ENCODE measurements around the gene KCNQ2. TPM values are rescaled to one million over a fixed set of nuclear protein-coding genes. Genes with fewer than 3 reads are reported as not detected.

The KCNQ2 gene
- total RNA-seq, 1 donor from 2014 or later: not detected

DNA sequence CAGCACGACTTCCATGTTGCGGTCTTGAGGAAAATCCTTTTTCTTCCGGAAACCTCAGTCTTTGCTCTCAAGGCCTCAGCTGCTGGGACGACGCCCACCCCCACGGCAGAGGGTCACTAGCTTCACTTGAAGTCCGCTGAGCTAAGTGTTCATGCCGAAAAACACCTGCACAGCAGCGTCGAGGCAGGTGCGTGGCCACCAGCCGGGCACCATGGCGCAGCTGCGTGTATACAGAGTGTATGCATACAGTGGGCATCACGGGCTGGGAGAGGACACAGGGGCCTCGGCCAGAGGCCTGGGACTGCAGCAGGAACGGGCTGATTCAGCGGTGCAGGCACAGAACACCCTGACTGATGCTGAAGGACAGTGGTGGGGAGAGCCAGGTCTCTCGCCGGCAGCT is 20.1 kb downstream of the KCNQ2 start:
- Histone ChIP-seq H3K4me3 (ENCODE audit: low read depth, low read length) (no peak overlapping the region), H3K27me3 (ENCODE audit: control insufficient read depth, insufficient read depth, low read length) (no peaks in the 10 kb centered on the region), H3K36me3 (ENCODE audit: control insufficient read depth, insufficient read depth, low read length) (no peaks in the 10 kb centered on the region)
- TF ChIP-seq, protein P1, sequence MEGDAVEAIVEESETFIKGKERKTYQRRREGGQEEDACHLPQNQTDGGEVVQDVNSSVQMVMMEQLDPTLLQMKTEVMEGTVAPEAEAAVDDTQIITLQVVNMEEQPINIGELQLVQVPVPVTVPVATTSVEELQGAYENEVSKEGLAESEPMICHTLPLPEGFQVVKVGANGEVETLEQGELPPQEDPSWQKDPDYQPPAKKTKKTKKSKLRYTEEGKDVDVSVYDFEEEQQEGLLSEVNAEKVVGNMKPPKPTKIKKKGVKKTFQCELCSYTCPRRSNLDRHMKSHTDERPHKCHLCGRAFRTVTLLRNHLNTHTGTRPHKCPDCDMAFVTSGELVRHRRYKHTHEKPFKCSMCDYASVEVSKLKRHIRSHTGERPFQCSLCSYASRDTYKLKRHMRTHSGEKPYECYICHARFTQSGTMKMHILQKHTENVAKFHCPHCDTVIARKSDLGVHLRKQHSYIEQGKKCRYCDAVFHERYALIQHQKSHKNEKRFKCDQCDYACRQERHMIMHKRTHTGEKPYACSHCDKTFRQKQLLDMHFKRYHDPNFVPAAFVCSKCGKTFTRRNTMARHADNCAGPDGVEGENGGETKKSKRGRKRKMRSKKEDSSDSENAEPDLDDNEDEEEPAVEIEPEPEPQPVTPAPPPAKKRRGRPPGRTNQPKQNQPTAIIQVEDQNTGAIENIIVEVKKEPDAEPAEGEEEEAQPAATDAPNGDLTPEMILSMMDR (IDR thresholded peaks at IDR 0.05; ENCODE audit: insufficient read depth, low read length, severe bottlenecking): no peak
- FAIRE-seq (no peak), DNase-seq (ENCODE audit: low read depth) (no peak)

DNA sequence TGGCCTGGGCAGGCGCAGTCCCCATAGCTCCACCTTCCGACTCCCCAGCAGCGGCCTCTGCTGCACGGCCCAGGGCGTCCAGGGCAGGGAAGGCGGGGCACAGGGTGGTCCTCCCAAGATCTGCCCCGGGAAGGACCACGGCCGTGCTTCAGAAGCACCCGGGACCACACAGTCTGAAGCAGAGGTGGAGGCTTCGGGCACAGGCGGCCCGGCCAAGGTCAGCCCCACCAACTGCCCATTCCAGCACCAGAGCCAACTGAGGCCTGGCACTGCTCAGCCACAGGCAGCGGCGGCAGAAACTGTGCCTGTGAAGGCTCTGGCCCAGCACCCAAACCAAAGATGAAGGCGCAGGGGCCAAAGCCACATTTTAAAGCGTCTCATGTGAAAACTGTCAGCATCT is 20.6 kb downstream of the KCNQ2 start:
- no peak for FAIRE-seq
- TF ChIP-seq, protein P1 (IDR thresholded peaks at IDR 0.05; ENCODE audit: insufficient read depth, low read length, severe bottlenecking): no peak
- DNase-seq (ENCODE audit: low read depth): no peak
- no peak overlapping the region for H3K4me3 ChIP-seq (ENCODE audit: low read depth, low read length)
- H3K27me3 ChIP-seq (ENCODE audit: control insufficient read depth, insufficient read depth, low read length): no peaks in the 10 kb centered on the region
- H3K36me3 ChIP-seq (ENCODE audit: control insufficient read depth, insufficient read depth, low read length): no peaks in the 10 kb centered on the region

DNA sequence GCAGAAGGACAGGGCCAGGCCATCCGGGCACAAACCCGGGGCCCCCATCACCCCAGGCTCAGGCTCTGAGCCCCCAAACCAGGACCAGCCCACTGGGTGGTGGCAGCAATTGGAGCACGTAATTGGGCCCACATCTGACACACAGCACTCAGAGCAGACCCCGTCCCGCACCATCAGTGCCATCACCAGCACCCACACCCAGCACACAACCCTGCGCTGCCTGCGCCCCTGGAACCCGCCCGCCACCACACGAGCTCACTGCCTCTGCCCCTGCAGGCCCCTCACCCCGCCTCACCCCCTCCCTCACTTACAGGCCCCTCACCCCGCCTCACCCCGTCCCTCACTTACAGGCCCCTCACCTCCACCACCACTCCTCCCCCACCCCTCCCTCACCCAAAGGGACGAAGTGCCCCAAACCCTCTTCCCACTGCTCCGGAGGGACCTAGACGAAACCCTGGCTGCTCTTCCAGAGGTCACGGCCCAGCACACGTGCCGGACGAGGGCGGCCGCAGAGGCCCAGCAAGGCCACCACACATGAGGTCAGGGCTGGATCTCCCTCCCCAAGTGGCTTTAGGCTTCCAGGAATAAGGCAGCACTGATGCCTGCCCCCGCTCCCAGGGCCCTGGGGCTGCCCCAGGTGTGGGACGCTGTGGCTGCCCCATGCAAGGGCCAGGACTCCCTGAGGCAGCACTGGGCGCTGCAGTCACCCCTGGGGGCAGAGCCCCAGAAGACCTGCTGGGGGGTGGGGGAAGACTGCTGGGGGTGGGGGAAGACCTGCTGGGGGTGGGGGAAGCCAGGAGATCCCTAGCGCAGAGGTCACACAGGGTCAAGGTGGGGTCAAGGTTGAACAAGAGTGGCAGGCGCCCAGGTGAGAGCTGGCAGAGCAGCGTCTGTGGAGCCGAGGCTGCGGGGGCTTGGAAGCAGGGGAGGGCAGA is 22.4 kb downstream of the KCNQ2 start:
- FAIRE-seq (no peak), DNase-seq (ENCODE audit: low read depth) (no peak)
- Histone ChIP-seq H3K36me3 (ENCODE audit: control insufficient read depth, insufficient read depth, low read length) (no peaks in the 10 kb centered on the region), H3K4me3 (ENCODE audit: low read depth, low read length) (no peak overlapping the region), H3K27me3 (ENCODE audit: control insufficient read depth, insufficient read depth, low read length) (no peaks in the 10 kb centered on the region)
- TF ChIP-seq, protein P1 (IDR thresholded peaks at IDR 0.05; ENCODE audit: insufficient read depth, low read length, severe bottlenecking): no peak

DNA sequence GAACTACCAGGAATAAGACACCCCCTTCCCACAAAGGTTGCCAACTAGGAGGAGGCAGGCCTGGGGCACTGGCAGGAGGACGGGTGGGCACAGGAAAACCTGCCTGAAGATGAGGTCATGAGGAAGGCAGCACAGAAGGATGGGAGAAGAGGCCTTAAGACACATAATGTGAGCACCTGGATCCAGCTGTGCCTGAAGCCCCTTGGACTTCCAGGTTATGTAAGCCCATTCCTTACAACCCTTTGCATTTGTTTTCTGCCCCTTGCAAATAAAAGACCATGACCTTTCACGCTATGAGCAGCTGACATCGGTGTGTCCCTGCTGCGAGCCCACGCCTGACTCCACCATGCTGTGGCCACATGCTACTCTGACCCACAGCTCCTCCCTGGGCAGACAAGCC is 23.4 kb downstream of the KCNQ2 start:
- FAIRE-seq: peak; percentile 23
- Histone ChIP-seq H3K36me3 (ENCODE audit: control insufficient read depth, insufficient read depth, low read length) (no peaks in the 10 kb centered on the region), H3K4me3 (ENCODE audit: low read depth, low read length) (no peak overlapping the region), H3K27me3 (ENCODE audit: control insufficient read depth, insufficient read depth, low read length) (no peaks in the 10 kb centered on the region)
- TF ChIP-seq, protein P1 (IDR thresholded peaks at IDR 0.05; ENCODE audit: insufficient read depth, low read length, severe bottlenecking): no peak
- DNase-seq (ENCODE audit: low read depth): no peak

DNA sequence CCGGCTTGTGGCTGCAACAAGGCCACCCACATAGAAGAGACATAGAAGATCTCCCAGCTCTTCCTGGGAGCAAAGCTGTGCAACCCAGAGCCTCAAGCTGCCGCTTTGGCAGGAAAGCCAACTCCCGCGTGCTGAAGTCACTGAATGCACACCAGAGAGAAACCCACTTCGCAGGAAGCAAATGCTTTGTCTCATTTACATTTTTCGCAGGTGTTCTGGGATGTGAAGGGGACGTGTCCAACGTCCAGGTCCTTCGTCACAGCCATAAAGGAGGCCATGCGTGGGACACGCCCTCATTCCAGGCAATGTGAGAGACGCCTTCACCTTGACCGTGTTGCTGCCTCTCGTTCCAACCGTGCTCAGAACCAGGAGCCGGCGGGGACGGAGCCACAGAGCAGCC is 24.4 kb downstream of the KCNQ2 start:
- TF ChIP-seq, protein P1 (IDR thresholded peaks at IDR 0.05; ENCODE audit: insufficient read depth, low read length, severe bottlenecking): no peak
- no peak for DNase-seq (ENCODE audit: low read depth)
- Histone ChIP-seq H3K36me3 (ENCODE audit: control insufficient read depth, insufficient read depth, low read length) (no peaks in the 10 kb centered on the region), H3K4me3 (ENCODE audit: low read depth, low read length) (no peak overlapping the region), H3K27me3 (ENCODE audit: control insufficient read depth, insufficient read depth, low read length) (no peaks in the 10 kb centered on the region)
- no peak for FAIRE-seq

All from bronchial epithelial cell (primary cell).